ENCODE data around the gene GPR4.
"Not testable (repeated sequence)": the region's sequence is repeated elsewhere in the genome, so short reads cannot be mapped to it uniquely, and the experiment has no call there.

The GPR4 gene

DNA sequence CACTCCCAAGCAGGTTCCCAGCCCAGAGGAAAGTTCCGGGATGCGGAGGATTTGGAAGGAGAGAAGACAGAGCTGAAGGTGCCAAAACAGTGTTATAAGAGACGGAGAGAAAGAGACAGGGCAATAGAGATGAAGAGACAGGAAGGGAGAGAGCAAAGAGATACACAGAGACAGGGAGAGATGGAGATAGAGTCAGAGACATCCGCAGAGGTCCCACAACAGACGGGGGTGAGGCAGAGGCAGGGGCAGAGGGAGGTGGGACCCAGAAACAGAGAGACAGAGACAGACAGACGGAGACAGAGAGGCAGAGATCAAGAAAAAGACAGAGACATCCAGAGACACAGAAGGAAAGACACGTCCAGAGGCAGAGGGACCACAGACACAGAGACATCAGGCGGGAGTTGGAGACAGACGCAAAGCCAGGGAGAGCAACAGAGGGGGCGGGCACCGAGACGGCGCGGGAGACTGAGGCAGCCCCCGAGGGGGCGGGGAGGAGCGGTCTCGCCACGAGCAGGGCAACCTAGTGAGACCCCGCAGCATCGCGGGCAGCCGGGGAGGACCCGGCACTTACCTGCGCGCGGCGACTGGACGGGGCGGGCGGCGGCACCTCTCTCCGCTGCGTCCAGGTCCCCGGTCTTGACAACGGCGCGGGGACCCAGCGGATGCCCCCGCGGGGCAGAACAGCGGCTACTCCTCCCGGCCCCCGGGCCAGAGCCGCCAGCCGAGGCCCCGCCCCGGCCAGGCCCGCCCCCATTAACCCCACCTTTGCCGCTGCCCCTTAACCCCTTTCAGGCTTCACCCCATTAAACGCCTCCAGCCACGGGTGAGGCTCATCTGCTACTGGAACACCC is at the start of gene GPR4:
GPR4 (minus strand) TSS at position 689 of the 851 bp plus-strand sequence. CDS start 10,346 bp downstream, outside the sequence.
- FAIRE-seq = no peak

DNA sequence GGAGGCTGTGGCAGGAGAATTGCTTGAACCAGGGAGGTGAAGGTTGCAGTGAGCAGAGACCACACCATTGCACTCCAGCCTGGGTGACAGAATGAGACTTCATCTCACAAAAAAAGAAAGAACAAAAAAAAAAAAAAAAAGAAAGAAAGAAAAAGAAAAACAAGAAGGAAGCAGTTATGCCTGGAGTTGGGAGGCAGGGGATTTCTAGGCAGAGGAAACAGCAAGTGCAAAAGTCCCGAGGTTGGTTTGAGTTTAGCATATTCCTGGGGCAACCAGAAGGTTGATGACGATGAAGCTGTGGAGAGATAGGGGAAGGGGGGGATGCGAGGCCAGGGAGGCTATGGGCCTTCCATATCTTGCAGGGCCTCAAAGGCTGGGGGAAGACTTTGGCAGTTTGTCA is 48.7 kb upstream of the GPR4 start:
- no peak for FAIRE-seq

DNA sequence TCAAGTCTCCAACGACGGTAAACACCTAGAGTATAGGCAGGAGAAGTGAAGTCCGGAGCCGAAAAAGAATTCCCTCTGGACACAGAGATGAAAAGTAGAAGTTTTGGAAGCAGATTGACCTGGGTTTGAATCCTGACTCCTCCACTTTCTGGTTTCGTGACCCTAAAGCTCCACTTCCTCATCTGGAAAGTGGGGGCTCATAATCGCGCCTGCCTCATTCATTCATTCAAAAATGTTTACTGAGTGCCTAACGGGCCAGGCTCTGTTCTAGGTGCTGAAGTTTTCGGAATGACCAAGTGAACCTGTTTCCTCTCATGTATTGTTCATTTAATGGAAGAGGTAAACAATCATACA is 44.3 kb upstream of the GPR4 start:
- FAIRE-seq = no peak

DNA sequence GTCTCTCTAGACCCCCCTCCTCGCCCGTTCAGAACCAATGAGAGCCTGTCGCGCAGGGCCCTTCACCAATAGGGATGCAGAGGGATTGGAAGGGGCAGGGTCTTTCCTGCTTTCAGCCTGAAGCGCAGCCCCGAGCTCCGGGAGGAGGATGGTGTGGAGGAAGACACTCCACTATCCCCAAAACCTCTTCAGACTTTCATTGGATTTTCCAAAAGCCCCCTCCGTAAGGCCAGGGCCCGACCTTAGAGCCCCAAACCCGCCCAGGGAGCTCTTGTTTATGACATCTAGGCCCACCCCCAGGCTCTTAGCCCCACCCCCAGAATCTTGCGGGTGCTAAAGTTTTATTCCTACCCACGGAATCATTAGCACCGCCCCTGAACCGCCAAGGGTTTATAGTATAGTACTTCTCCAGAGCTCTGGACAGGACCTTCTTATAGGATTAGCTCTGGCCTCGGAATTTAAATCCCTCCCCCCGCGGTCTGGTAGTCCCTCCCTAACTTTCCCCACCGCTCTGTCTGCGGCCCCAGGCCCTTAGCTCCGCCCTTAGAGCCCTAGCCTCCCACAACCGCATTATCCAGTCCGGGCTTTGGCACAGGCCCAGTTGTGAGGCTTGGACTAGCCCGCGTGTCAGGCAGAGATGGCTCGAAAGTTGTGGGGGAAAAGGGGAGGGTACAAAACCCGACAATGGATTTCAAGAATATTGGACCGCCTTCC is 43.8 kb upstream of the GPR4 start:
- FAIRE-seq = no peak

DNA sequence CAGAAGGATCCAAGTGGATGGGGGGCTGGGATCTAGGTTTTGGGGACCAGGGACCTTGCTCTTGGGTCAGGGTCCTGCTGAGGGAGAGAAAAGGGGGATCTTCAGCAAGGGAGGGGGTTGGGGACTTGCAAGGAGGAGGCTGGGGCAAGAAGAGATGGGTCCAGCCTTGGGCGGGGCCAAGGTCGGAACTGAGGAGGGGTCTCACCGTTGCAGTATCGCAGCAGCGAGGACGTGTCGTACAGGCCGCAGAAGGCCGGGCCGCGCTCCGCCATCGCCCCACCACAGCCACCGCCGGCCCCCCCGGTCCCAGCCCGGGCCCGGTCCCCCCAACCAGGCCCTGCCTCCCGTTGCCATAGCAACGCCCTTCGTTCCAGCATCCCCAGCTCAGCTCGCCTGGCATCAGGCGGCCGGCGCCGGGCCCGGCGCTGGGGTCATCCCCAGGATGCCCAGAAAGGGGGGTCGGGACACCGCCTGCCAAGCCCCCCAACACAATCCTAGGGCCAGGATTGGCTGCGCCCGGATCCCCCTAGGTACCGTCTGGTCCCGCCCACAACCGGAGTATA is 43.1 kb upstream of the GPR4 start:
- no peak for FAIRE-seq

DNA sequence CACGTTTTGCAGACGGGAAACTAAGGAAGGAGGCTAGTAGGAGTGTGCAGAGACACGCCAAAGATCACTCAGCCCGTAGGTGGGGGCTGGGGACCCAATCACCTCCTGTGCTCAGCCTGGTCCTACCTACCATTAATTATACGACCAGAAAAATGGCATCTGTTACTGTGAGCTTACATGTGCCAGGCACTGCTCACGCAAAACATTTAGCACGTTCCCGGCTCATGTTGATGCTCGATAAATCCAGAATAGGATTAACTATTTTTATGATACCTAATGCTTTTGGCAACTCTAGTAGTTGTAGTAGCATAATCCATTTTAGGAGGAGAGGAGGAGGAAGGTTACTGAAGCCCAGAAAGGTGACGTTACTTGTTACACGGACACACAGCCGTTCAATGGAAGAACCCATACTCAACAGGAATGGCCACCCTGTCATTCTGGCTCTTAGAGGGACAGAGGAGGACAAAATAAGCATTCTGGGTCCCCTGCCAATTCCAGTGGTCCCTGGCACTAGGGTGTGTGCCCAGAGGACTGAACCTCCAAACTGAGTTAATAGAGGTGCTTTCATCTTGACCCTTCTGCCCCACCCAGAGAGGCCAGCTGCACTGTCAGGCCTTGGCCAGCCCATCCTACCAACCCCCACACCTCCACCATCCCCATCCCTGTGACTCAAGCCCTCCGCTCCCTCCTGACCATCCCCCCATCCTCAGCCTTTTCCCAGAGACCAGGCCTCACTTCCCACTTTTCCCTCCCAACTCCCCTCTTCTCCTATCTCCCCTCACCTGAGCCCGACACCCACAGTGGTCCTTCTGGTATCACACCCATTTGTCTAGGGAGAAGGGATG is 42.1 kb upstream of the GPR4 start:
- no peak for FAIRE-seq

DNA sequence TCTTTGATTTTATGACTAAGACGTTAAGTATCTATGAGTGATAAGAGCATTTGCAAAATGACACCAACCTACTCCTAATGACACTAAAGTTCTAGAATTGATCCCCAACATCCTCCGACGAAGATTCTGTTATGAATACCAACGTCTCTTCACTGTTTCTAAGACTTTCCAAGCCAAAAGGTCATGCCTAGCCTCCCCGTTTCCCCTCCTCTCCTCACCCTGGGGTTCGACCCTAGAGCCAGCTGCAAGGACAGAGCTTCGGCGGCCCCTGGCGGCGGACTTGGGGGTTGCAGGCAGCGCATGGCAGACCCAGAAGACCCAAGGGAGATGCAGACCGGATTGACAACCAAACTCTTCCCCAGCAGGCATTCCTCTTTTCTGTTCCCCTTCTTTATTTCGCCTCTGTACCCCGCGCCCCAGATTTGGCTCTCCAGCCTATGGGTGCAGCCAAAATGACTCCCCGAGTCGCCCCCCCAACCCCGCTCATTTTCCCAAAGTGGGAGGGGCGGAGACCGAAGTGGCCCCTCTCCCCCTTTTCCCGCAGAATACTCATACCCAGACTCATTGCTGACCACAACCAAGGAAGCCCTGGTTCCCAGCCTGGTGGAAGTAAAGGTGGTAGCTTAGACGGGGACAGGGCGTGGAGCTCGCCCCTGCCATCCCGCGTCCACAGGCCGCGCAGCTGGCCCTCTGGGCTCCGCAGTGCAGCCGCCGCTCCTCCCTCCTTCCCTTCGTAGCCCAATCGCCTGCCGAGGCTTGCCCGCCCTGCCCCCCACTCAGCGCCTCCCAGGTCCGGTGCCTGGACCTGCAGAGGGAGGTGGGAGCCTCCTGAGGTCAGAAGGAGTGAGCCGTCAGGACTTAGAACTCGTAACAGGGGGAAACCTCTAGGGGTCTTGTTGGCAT is 41.3 kb upstream of the GPR4 start:
- no peak for FAIRE-seq

DNA sequence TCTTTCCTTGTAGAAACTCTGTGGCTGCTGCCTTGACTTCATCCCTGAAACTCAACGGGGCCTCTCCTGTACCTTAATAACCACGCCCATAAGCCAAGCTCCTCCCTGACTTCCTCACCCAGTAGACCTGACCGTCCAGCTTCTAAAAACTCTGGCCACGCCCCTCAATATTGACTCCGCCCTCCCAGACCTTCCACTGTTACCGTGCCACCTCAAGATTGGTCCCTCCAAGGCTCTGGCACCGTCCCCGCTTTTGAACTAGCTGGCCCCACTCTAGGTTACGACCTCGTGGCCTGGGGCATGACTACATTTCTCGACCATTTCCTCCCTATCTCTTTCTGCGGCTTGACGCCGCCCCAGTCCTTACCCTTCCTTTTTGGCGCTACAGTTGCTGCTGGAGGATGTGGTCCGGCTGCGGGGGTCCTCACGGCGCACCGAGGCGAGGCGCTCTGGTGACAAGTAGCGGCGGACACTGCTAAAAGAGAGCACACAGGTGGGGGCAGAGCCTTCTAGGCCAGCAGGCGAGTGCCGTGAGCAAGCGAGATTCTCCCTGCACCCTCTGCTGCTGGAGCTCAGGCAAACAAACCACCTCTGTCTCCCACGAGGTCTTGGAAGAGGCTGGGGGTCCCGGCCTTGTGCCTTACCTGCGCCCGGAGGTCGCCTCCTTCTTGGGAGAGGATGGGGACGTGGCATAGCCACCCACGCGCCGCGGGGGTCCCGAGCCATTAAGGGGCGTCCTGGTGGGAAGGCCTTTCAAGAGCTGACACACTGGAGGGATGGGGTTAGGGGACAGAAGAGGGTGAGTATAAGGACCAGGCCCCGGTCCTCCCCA is 39.5 kb upstream of the GPR4 start:
- FAIRE-seq = no peak

DNA sequence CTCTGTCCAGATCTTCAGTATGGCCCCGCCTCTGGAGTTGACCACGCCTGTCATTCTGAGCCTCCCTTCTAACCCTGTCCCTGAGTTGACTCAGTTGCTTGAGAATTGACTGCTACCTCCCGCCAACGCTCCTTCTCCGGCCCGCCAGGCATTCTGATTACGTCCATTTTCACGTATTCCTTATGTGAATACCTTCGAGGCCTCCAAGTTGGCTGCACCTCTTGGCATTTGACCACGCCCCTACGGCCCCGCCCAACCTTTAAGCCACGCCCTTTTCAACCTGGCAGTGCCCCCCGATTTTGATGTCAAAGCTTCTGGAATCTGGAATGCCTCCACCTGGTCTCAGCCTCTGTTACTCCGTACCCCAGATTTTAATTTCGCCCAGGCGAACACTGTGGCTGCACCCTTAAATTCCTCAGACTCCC is 38.8 kb upstream of the GPR4 start:
- no peak for FAIRE-seq

DNA sequence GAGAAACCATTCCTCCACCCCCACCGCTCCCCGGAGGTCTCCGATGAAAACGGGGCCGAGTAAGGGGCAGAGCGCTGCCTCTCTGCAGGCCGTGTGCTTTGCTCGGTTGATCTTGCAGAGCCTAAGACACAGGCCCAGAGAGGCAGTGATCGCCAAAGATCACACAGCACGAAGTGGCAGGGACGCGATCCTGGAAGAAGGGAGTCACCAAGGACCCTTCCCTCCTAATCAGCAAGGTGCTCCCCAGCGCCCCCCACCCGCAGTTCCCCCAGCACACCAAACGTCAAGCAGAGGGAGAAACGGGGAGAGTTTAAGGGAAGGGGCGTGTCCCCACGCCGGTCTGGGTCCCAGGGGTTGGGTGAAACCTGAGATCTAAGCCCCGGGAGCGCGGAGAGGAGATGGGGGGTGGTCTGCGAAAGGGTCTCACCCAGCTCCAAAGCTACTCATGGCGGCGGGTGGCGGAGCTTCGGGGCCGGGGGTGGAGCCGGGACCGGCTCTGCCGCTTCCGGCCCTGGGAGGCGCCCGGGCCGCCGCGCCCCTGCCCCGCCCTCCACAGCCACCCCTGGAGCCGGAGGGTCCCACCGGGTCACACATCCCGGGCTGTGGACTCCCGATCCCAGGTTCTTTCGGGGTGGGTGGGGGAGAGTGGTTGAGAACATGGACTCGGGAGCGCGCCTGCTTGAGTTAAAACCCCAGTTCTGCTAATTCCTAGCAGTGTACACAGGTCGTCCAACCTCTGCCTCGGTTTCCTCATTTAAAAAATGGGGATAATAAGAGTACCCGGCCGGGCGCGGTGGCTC is 37.1 kb upstream of the GPR4 start, which contains the start of gene EML2:
EML2 (minus strand) TSS at position 468 of the 800 bp plus-strand sequence; CDS start at position 447, 21 bp downstream.
- no peak for FAIRE-seq

DNA sequence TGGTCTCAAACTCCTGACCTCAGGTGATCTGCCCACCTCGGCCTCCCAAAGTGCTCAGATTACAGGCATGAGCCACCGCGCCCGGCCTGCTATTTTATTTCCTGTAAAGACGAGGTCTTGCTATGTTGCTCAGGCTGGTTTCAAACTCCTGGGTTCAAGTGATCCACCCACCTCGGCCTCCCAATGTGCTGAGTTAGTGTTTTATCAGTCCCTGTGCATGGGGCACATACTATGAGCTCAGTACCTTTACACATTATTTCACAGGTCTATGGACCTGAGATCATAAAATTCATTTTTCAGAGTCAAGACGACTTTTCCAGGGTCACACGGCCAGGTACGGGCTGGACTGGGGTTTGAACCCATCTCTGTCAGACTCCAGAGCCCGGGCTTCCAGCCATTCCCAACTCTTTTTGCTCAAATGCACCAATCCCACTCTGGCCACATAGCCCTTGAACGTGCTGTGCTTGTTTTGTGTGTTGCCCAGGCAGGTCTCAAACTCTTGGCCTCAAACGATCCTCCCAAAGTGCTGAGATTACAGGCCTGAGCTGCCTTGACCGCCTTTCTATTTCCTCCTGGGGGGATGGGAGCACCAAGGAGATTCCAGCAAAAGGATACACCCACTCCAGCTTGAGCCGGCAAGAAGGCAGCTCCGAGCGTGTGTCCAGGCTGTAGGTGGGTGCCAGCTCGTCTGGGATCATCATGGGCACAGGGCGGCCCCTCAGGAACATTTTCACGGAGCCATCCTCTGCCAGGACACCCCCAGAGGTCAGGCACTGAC is 36.1 kb upstream of the GPR4 start:
- FAIRE-seq = no peak

DNA sequence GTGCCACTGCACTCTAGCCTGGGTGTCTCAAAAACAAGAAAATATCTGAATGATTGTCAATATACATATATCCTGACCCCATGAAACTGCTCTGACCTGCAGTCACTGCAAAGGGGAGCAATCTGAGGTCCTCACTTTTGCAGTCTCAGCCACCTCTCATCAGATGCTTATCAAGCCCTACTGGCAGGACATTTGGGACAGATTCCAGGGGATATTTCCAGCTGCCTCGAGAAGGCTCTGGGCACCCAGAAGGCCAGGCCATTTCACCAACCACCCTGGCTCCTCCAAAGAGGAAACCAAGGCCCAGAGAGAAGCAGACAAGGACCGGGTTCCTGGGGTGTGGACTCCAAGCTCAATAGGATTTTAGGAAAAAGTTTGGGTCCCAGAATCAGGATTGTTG is 34.9 kb upstream of the GPR4 start:
- FAIRE-seq = no peak

DNA sequence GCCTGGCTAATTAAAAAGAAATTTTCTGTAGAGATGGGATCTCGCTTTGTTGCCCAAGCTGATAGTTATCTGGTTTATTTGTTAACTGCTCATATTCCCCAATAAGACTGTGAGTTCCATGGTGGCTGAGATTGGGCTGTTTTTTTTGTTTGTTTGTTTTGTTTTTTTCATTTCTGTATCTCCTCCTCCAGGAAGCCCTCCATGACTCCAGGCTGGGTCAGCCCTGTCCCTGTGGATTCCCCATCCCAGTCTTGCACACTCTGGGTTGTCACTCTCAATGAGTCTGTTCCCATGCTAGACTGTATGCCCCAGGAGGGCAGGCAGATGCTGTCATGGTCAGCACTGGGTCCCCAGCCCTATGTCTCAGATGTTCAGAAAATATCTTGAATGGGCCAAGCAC is 34.3 kb upstream of the GPR4 start:
- FAIRE-seq = no peak

DNA sequence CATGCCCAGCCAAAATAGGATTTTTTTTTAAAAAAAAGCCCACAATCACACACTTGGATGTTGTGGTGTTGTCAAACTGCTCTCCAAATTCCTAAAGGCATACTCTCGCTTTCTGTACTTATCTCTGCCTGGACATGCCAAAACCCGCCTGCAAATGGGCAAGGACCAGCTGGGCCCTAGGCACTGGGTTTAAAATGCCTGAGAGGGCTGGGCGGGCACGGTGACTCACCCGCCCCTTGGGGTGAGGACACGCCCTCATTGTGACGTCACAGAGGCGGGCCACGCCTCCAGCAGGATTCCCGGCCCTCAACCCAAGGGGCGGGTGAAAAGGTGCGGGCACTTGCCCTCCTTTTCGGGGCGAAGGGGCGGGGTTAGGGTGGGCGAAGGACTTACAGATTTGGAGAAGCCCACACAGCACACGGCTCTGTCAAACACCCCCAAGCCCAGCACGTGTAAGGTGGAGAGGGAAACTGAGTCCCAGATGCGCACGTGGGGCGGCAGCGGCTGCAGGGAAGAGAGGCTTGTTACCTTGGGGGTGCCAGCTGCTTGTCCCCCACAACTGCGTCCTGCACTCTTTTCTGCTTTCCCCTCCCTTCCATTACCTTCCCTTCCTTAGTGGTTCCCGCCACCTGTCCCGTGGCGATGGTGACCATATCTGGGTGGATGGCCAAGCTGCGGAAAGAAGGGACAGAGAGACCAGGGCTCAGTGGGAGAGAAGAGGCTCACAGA is 30.6 kb upstream of the GPR4 start:
- no peak for FAIRE-seq

DNA sequence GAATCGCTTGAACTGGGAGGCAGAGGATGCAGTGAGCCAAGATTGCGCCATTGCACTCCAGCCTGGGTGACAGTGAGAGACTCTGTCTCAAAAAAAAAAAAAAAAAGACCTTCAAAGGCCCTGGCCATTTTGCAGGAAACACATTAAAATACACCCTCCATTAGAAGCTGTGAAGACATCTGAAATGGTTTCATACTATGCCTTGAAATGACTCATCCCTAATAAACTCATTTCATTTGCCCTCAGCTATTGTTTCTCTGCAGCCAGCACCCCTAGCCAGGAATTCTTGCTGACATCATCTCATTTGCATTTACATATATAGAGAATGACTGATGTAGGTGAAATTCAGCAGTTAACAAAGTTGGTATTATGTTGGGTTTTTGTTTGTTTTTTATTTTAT is 28.5 kb upstream of the GPR4 start:
- FAIRE-seq = no peak

DNA sequence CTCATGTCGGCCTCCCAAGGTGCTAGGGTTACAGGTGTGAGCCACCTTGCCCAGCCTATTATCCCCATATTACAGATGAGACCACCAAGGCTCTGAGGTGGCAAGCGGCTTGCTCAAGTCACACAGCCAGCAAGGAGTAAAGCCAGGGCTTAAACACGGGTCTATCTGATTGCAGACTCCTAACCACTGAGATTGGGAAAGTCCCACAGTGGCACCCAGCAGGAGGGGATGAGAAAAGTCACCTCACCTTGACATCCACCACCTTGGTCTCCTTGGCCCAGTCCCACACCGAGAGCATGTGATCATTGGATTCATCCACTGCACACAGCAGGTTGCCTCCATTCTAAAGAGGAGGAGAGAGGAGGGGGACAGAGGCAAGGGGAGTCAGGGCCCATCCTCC is 27.7 kb upstream of the GPR4 start:
- FAIRE-seq = no peak

DNA sequence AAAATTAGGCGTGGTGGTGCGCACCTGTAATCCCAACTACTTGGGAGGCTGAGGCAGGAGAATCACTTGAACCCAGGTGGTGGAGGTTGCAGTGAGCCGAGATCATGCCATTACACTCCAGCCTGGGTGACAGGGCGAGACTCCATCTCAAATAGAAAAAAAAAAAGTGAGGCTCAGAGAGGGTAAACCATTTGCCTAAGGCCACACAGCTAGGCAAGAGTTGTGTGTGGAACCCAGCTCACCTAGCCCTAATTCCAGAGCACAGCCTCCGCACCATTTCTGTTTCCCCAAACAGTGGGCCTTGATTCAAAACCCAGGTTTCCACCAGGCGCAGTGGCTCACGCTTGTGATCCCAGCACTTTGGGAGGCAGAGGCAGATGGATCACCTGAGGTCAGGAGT is 26.2 kb upstream of the GPR4 start:
- FAIRE-seq = not testable (repeated sequence)

DNA sequence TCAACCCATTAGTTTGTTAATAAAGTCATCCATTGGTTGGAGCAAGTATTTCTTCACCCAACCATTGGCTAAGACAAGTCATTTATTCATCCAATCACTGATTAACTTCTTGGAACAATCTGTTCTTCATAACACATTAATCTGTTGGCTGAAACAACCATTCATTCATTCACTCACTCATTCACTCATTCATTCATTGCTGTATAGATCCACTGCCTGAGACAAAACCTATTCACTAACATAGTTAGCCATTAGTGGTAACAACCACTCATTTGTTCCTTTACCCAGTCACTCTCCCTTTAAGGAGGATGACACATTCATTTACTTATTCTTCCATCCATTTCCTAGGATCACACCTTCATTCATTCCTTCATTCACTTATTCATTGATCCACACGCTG is 22.0 kb upstream of the GPR4 start:
- no peak for FAIRE-seq

Measured in colon (tissue), 2 donors.